CD4-positive, alpha-beta T cell (primary cell): ENCODE data around the gene HMGCS2. TPM values are rescaled to one million over a fixed set of nuclear protein-coding genes. Genes with fewer than 3 reads are reported as not detected.
"Not testable (repeated sequence)": the region's sequence is repeated elsewhere in the genome, so short reads cannot be mapped to it uniquely, and the experiment has no call there.

Experiments used
- ATAC-seq: fragments of 200-7000 bp; cut with Tn5 transposase; one replicate; pipeline ENCODE4 v1.10.0; 2022; ENCODE audit warnings: mild to moderate bottlenecking; ENCODE audit not compliant: poor library complexity
- CTCF ChIA-PET: fragments of 350-600 bp; sonication (Branson Sonifier 250); formaldehyde crosslinking; loops from one replicate; lab custom pipeline; 2021; ENCODE audit warnings: antibody characterized with exemption, inconsistent platforms; lab: Charles Lee
- POLR2A ChIA-PET: fragments of 350-600 bp; sonication (Branson Sonifier 250); formaldehyde crosslinking; loops from one replicate; lab custom pipeline; 2021; ENCODE audit warnings: antibody characterized with exemption, inconsistent platforms; lab: Charles Lee
- DNase-seq, 14 experiments: peaks; one replicate each; pipeline ENCODE4 v3.0.0-alpha.2; 2013 to 2020; ENCODE audit warnings: mixed read lengths in 2 of 14
- H3K27ac ChIP-seq, 2 donors: one replicate each; pipeline versions ENCODE4 v1.5.1 to v1.7.0; 2013; ENCODE audit warnings: low read length in 2 of 2, low read depth in 1 of 2, mild to moderate bottlenecking in 1 of 2
- H3K27me3 ChIP-seq, 2 experiments: 1 replicate in 1 of 2; 2 replicates in 1 of 2; pipeline versions ENCODE4 v1.6.1 to v1.7.0; 2013; ENCODE audit warnings: low read length in 2 of 2, control low read depth in 1 of 2, mild to moderate bottlenecking in 1 of 2, moderate library complexity in 1 of 2; ENCODE audit not compliant: insufficient read depth in 2 of 2, control insufficient read depth in 1 of 2
- H3K36me3 ChIP-seq: one replicate; pipeline ENCODE4 v1.6.1; 2013; ENCODE audit warnings: low read length, control low read depth; ENCODE audit not compliant: insufficient read depth
- H3K4me1 ChIP-seq: one replicate; pipeline ENCODE4 v1.6.1; 2013; ENCODE audit warnings: low read length, control low read depth; ENCODE audit not compliant: insufficient read depth
- H3K4me3 ChIP-seq: one replicate; pipeline ENCODE4 v1.5.1; 2013; ENCODE audit warnings: mild to moderate bottlenecking, low read length, moderate library complexity
- H3K9me3 ChIP-seq, 2 experiments: 1 replicate in 1 of 2; 2 replicates in 1 of 2; pipeline versions ENCODE4 v1.6.1 to v1.7.0; 2013; ENCODE audit warnings: low read length in 2 of 2, mild to moderate bottlenecking in 2 of 2, control low read depth in 1 of 2, moderate library complexity in 1 of 2; ENCODE audit not compliant: control insufficient read depth in 1 of 2, insufficient read depth in 1 of 2
- H3K27ac Mint-ChIP-seq: one replicate; pipeline ENCODE4 v1.8.0; 2020; ENCODE audit warnings: mixed read lengths
- H3K27me3 Mint-ChIP-seq: one replicate; pipeline ENCODE4 v1.8.0; 2021; ENCODE audit warnings: mixed read lengths
- H3K36me3 Mint-ChIP-seq: one replicate; pipeline ENCODE4 v1.8.0; 2021; ENCODE audit warnings: low read depth, mixed read lengths
- H3K4me1 Mint-ChIP-seq: one replicate; pipeline ENCODE4 v1.8.0; 2021; ENCODE audit warnings: low read depth, mixed read lengths
- H3K4me3 Mint-ChIP-seq: one replicate; pipeline ENCODE4 v1.8.0; 2020; ENCODE audit warnings: mild to moderate bottlenecking, mixed read lengths
- H3K9me3 Mint-ChIP-seq: one replicate; pipeline ENCODE4 v1.8.0; 2020; ENCODE audit warnings: mixed read lengths
- CTCF ChIP-seq: fragments of 200-600 bp; IDR thresholded peaks from one replicate; pipeline ENCODE4 v1.8.0; 2022; ENCODE audit warnings: antibody characterized with exemption, mild to moderate bottlenecking
- intact Hi-C, 2 experiments: fragments of 100-400 bp; cut with DNase I in 1 of 2; cut with micrococcal nuclease in 1 of 2; formaldehyde crosslinking; loops; one replicate each; pipeline versions ENCODE4 v1.15.1 to v1.9.0; 2023 to 2025; cut with DNase I, micrococcal nuclease
- total RNA-seq, 174 experiments: library from RNA in 2 of 174; stranded (reverse) in 2 of 174; gene quantifications; one replicate each; pipeline ENCODE4 v1.2.3 and lab custom pipeline; 2021 to 2026

The HMGCS2 gene
- total RNA-seq, 2 experiments from 2014 or later: not detected

GRCh38 chr1:119790451-119791198, 21.9 kb upstream of the HMGCS2 start:
- ChIA-PET POLR2A (no interaction called here), CTCF (no interaction called here)
- Histone ChIP-seq H3K36me3 (no peaks in the 10 kb centered on the region), H3K4me1 (no peaks in the 10 kb centered on the region), H3K9me3 (no peaks in the 10 kb centered on the region), H3K27me3 (peaks cover 0 to under 1% of the 10 kb centered on the region in 2 experiments), H3K27ac (no peak overlapping the region), H3K4me3 (no peak overlapping the region)
- Mint-ChIP-seq H3K36me3 (no peaks in the 10 kb centered on the region), H3K4me1 (no peaks in the 10 kb centered on the region), H3K4me3 (no peak overlapping the region), H3K27ac (no peak overlapping the region), H3K9me3 (no peaks in the 10 kb centered on the region), H3K27me3 (peaks cover 8% of the 10 kb centered on the region)
- no peak for ATAC-seq
- TF ChIP-seq CTCF: no peak
- DNase-seq: no peak
- intact Hi-C loops: loop anchor here in 1 of 2 experiments (5.0 kb wide), 1 partner anchor 38 kb away; no protein-coding TSS in a partner anchor

GRCh38 chr1:119787776-119788175, 19.1 kb upstream of the HMGCS2 start:
- POLR2A ChIA-PET: no interaction called here
- H3K27me3 ChIP-seq: peaks cover 0 to 3% of the 10 kb centered on the region in 2 experiments
- Mint-ChIP-seq H3K36me3 (no peaks in the 10 kb centered on the region), H3K4me1 (no peaks in the 10 kb centered on the region), H3K4me3 (no peak overlapping the region), H3K27ac (no peak overlapping the region), H3K9me3 (no peaks in the 10 kb centered on the region), H3K27me3 (peaks cover 8% of the 10 kb centered on the region)
- H3K4me1 ChIP-seq: no peaks in the 10 kb centered on the region
- TF ChIP-seq CTCF: no peak
- CTCF ChIA-PET: no interaction called here
- intact Hi-C loops: no loop called here
- H3K4me3 ChIP-seq: no peak overlapping the region
- no peaks in the 10 kb centered on the region for H3K36me3 ChIP-seq
- ATAC-seq: no peak
- DNase-seq: no peak
- H3K27ac ChIP-seq: no peak overlapping the region
- no peaks in the 10 kb centered on the region for H3K9me3 ChIP-seq

- H3K4me1 ChIP-seq, DNase-seq, POLR2A ChIA-PET, intact Hi-C loops, H3K27ac ChIP-seq, H3K27me3 ChIP-seq, ATAC-seq, H3K4me1 Mint-ChIP-seq, H3K4me3 Mint-ChIP-seq, H3K36me3 Mint-ChIP-seq, H3K9me3 Mint-ChIP-seq, H3K36me3 ChIP-seq, H3K27ac Mint-ChIP-seq, CTCF ChIA-PET, H3K4me3 ChIP-seq, H3K9me3 ChIP-seq: not testable (repeated sequence)
- peaks cover 13% of the 10 kb centered on the region for H3K27me3 Mint-ChIP-seq
Measured at GRCh38 chr1:119786473-119787050, 17.9 kb upstream of the HMGCS2 start.

- H3K4me1 ChIP-seq, ATAC-seq, CTCF ChIA-PET, H3K36me3 Mint-ChIP-seq, H3K9me3 Mint-ChIP-seq, H3K4me3 ChIP-seq, H3K4me1 Mint-ChIP-seq, H3K36me3 ChIP-seq, H3K27me3 ChIP-seq, H3K4me3 Mint-ChIP-seq, H3K27ac Mint-ChIP-seq, POLR2A ChIA-PET, H3K9me3 ChIP-seq, H3K27ac ChIP-seq, DNase-seq, intact Hi-C loops: not testable (repeated sequence)
- peaks cover 16% of the 10 kb centered on the region for H3K27me3 Mint-ChIP-seq
Measured at GRCh38 chr1:119786046-119786445, 17.3 kb upstream of the HMGCS2 start.
